ENCODE data around the gene ANKRD28.

Gene ANKRD28

GRCh38 chr3:15646851-15647511, 150.8 kb downstream of the ANKRD28 start:
- Histone ChIP-seq H3K4me1 (ENCODE audit: insufficient read depth, low read length) (peaks cover 16% of the 10 kb centered on the region), H3K9me3 (ENCODE audit: control insufficient read depth, insufficient read depth, low read length) (no peaks in the 10 kb centered on the region; the same call in 1 of the 2 replicates), H3K36me3 (ENCODE audit: insufficient read depth, low read length) (no peaks in the 10 kb centered on the region), H3K9ac (ENCODE audit: low read depth, low read length) (no peak overlapping the region)

GRCh38 chr3:15645740-15646501, 151.9 kb downstream of the ANKRD28 start:
- H3K36me3 ChIP-seq (ENCODE audit: insufficient read depth, low read length), result no peaks in the 10 kb centered on the region
- H3K4me1 ChIP-seq (ENCODE audit: insufficient read depth, low read length), result peaks cover 16% of the 10 kb centered on the region
- H3K9ac ChIP-seq (ENCODE audit: low read depth, low read length), result no peak overlapping the region
- no peaks in the 10 kb centered on the region; the same call in 1 of the 2 replicates for H3K9me3 ChIP-seq (ENCODE audit: control insufficient read depth, insufficient read depth, low read length)

- no peak overlapping the region for H3K9ac ChIP-seq (ENCODE audit: low read depth, low read length)
- H3K36me3 ChIP-seq (ENCODE audit: insufficient read depth, low read length), result no peaks in the 10 kb centered on the region
- H3K9me3 ChIP-seq (ENCODE audit: control insufficient read depth, insufficient read depth, low read length), result no peaks in the 10 kb centered on the region; the same call in 1 of the 2 replicates
- peaks cover 16% of the 10 kb centered on the region for H3K4me1 ChIP-seq (ENCODE audit: insufficient read depth, low read length)
Measured at GRCh38 chr3:15645246-15645645, 152.5 kb downstream of the ANKRD28 start.

- Histone ChIP-seq H3K9me3 (ENCODE audit: control insufficient read depth, insufficient read depth, low read length) (no peaks in the 10 kb centered on the region), H3K36me3 (ENCODE audit: insufficient read depth, low read length) (no peaks in the 10 kb centered on the region), H3K9ac (ENCODE audit: low read depth, low read length) (no peak overlapping the region), H3K4me1 (ENCODE audit: insufficient read depth, low read length) (peaks cover 14% of the 10 kb centered on the region)
Measured at GRCh38 chr3:15638891-15639262, 158.9 kb downstream of the ANKRD28 start.

GRCh38 chr3:15638193-15638890, 159.4 kb downstream of the ANKRD28 start:
- no peak overlapping the region for H3K9ac ChIP-seq (ENCODE audit: low read depth, low read length)
- no peaks in the 10 kb centered on the region for H3K9me3 ChIP-seq (ENCODE audit: control insufficient read depth, insufficient read depth, low read length)
- peaks cover 19% of the 10 kb centered on the region for H3K4me1 ChIP-seq (ENCODE audit: insufficient read depth, low read length)
- no peaks in the 10 kb centered on the region for H3K36me3 ChIP-seq (ENCODE audit: insufficient read depth, low read length)

- Histone ChIP-seq H3K9me3 (ENCODE audit: control insufficient read depth, insufficient read depth, low read length) (no peaks in the 10 kb centered on the region), H3K9ac (ENCODE audit: low read depth, low read length) (no peak overlapping the region), H3K4me1 (ENCODE audit: insufficient read depth, low read length) (peaks cover 28% of the 10 kb centered on the region), H3K36me3 (ENCODE audit: insufficient read depth, low read length) (no peaks in the 10 kb centered on the region)
Measured at GRCh38 chr3:15637131-15637951, 160.4 kb downstream of the ANKRD28 start.

- no peak overlapping the region for H3K9ac ChIP-seq (ENCODE audit: low read depth, low read length)
- peaks cover 40% of the 10 kb centered on the region for H3K4me1 ChIP-seq (ENCODE audit: insufficient read depth, low read length)
- H3K9me3 ChIP-seq (ENCODE audit: control insufficient read depth, insufficient read depth, low read length), result no peaks in the 10 kb centered on the region
- H3K36me3 ChIP-seq (ENCODE audit: insufficient read depth, low read length), result no peaks in the 10 kb centered on the region
Measured at GRCh38 chr3:15636028-15636709, 161.6 kb downstream of the ANKRD28 start.

GRCh38 chr3:15635121-15635661, 162.6 kb downstream of the ANKRD28 start:
- Histone ChIP-seq H3K9me3 (ENCODE audit: control insufficient read depth, insufficient read depth, low read length) (no peaks in the 10 kb centered on the region), H3K4me1 (ENCODE audit: insufficient read depth, low read length) (peaks cover 50% of the 10 kb centered on the region), H3K9ac (ENCODE audit: low read depth, low read length) (no peak overlapping the region), H3K36me3 (ENCODE audit: insufficient read depth, low read length) (no peaks in the 10 kb centered on the region)

- Histone ChIP-seq H3K9me3 (ENCODE audit: control insufficient read depth, insufficient read depth, low read length) (no peaks in the 10 kb centered on the region), H3K36me3 (ENCODE audit: insufficient read depth, low read length) (no peaks in the 10 kb centered on the region), H3K4me1 (ENCODE audit: insufficient read depth, low read length) (peaks cover 50% of the 10 kb centered on the region), H3K9ac (ENCODE audit: low read depth, low read length) (no peak overlapping the region)
Measured at GRCh38 chr3:15634671-15635070, 163.1 kb downstream of the ANKRD28 start.

- Histone ChIP-seq H3K9me3 (ENCODE audit: control insufficient read depth, insufficient read depth, low read length) (no peaks in the 10 kb centered on the region), H3K9ac (ENCODE audit: low read depth, low read length) (no peak overlapping the region), H3K4me1 (ENCODE audit: insufficient read depth, low read length) (peaks cover 50% of the 10 kb centered on the region), H3K36me3 (ENCODE audit: insufficient read depth, low read length) (no peaks in the 10 kb centered on the region)
Measured at GRCh38 chr3:15633766-15634598, 163.8 kb downstream of the ANKRD28 start.

GRCh38 chr3:15633159-15633558, 164.6 kb downstream of the ANKRD28 start:
- no peaks in the 10 kb centered on the region for H3K36me3 ChIP-seq (ENCODE audit: insufficient read depth, low read length)
- H3K9ac ChIP-seq (ENCODE audit: low read depth, low read length), result no peak overlapping the region
- H3K4me1 ChIP-seq (ENCODE audit: insufficient read depth, low read length), result peaks cover 50% of the 10 kb centered on the region
- no peaks in the 10 kb centered on the region for H3K9me3 ChIP-seq (ENCODE audit: control insufficient read depth, insufficient read depth, low read length)

GRCh38 chr3:15632212-15632580, 165.6 kb downstream of the ANKRD28 start:
- no peak overlapping the region for H3K9ac ChIP-seq (ENCODE audit: low read depth, low read length)
- no peaks in the 10 kb centered on the region for H3K9me3 ChIP-seq (ENCODE audit: control insufficient read depth, insufficient read depth, low read length)
- peaks cover 50% of the 10 kb centered on the region for H3K4me1 ChIP-seq (ENCODE audit: insufficient read depth, low read length)
- H3K36me3 ChIP-seq (ENCODE audit: insufficient read depth, low read length), result no peaks in the 10 kb centered on the region

Measured in ES-I3 (cell line).